Smooth muscle cell (in vitro differentiated cells): ENCODE data around the gene PAPOLG. TPM values are rescaled to one million over a fixed set of nuclear protein-coding genes. Genes with fewer than 3 reads are reported as not detected.
"Not testable (repeated sequence)": the region's sequence is repeated elsewhere in the genome, so short reads cannot be mapped to it uniquely, and the experiment has no call there.

Experiments used
- DNase-seq: peaks from one replicate; lab custom pipeline; 2025; ENCODE audit not compliant: unreplicated experiment; lab: John Stamatoyannopoulos, UW
- H2AFZ ChIP-seq: fragments of 200-600 bp; sonication (generic); 2 replicates; pipeline ENCODE4 v1.6.0; 2016; ENCODE audit warnings: antibody characterized with exemption, low read depth, mild to moderate bottlenecking
- H3F3A ChIP-seq: fragments of 200-600 bp; sonication (generic); 2 replicates; pipeline ENCODE4 v1.6.0; 2017; ENCODE audit warnings: antibody characterized with exemption, low read depth
- H3K27ac ChIP-seq: fragments of 200-600 bp; sonication (generic); 2 replicates; pipeline ENCODE4 v1.5.1; 2016; ENCODE audit warnings: low read depth, mild to moderate bottlenecking
- H3K27me3 ChIP-seq: fragments of 200-600 bp; sonication (generic); 2 replicates; pipeline ENCODE4 v1.6.1; 2016; ENCODE audit warnings: low read depth, mild to moderate bottlenecking
- H3K36me3 ChIP-seq: fragments of 200-600 bp; sonication (generic); 2 replicates; pipeline ENCODE4 v1.5.1; 2016; ENCODE audit warnings: low read depth
- H3K4me1 ChIP-seq: fragments of 200-600 bp; sonication (generic); 2 replicates; pipeline ENCODE4 v1.5.1; 2016; ENCODE audit warnings: low read depth
- H3K4me2 ChIP-seq: fragments of 200-600 bp; sonication (generic); 2 replicates; pipeline ENCODE4 v1.6.0; 2016; ENCODE audit warnings: mild to moderate bottlenecking
- H3K4me3 ChIP-seq: fragments of 200-600 bp; sonication (generic); 2 replicates; pipeline ENCODE4 v1.5.1; 2016; ENCODE audit warnings: mild to moderate bottlenecking
- H3K79me2 ChIP-seq: fragments of 200-600 bp; sonication (generic); 2 replicates; pipeline ENCODE4 v1.6.0; 2016; ENCODE audit warnings: low read depth, mild to moderate bottlenecking
- H3K9ac ChIP-seq: fragments of 200-600 bp; sonication (generic); 2 replicates; pipeline ENCODE4 v1.6.0; 2016; ENCODE audit warnings: low read depth
- H3K9me3 ChIP-seq: fragments of 200-600 bp; sonication (generic); replicated peaks from 2 replicates; pipeline ENCODE4 v1.5.1; 2016; ENCODE audit warnings: low read depth
- H4K20me1 ChIP-seq: fragments of 200-600 bp; sonication (generic); 2 replicates; pipeline ENCODE4 v1.6.0; 2016; ENCODE audit warnings: low read depth
- WGBS: methylation state at CpG from one replicate; pipeline ENCODE4 v1.1.7; 2016; ENCODE audit warnings: low lambda C conversion rate; 5-methylcytosine and 5-hydroxymethylcytosine counted together
- polyA plus RNA-seq: library from polyadenylated mRNA; unstranded; fragments of >200 nt; fragmentation: Nextera tagmentation; extraction: Ambion mirVana; gene quantifications from 2 replicates; pipeline ENCODE4 v1.2.1, GENCODE V29; 2016
- total RNA-seq: library from RNA; depleted of rRNA; stranded (reverse); fragments of >200 nt; gene quantifications from 2 replicates; pipeline ENCODE4 v1.2.3, GENCODE V29; 2014
- TF ChIP-seq, protein P1 (sequence below): fragments of 200-600 bp; sonication (generic); IDR thresholded peaks from 2 replicates; pipeline ENCODE4 v1.5.1; 2017; ENCODE audit warnings: borderline replicate concordance, mild to moderate bottlenecking, antibody characterized with exemption; ENCODE audit not compliant: insufficient read depth, poor library complexity, severe bottlenecking

The PAPOLG gene
- total and polyA plus RNA-seq, 2 experiments from 2014 or later, result 7.4 to 19.6 TPM

DNA sequence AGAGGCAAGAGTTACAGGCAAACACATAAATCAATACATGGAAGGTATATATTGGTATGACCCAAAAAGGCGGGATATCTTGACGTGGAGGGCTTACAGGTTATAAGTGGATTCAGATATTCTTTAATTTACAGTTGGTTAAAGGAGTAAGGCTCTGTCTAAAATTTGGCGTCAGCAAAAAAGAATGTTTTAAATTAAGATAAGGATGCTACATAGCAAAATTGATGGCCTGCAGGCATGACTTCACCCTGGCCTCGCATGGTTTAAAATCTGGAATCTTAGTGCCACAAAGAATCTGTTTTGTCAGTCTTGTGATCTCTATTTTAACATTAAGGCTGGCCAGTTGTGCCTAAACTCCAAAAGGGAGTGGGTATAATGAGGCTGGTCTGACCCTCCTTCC is 66.9 kb downstream of the PAPOLG start:
- TF ChIP-seq, protein P1, sequence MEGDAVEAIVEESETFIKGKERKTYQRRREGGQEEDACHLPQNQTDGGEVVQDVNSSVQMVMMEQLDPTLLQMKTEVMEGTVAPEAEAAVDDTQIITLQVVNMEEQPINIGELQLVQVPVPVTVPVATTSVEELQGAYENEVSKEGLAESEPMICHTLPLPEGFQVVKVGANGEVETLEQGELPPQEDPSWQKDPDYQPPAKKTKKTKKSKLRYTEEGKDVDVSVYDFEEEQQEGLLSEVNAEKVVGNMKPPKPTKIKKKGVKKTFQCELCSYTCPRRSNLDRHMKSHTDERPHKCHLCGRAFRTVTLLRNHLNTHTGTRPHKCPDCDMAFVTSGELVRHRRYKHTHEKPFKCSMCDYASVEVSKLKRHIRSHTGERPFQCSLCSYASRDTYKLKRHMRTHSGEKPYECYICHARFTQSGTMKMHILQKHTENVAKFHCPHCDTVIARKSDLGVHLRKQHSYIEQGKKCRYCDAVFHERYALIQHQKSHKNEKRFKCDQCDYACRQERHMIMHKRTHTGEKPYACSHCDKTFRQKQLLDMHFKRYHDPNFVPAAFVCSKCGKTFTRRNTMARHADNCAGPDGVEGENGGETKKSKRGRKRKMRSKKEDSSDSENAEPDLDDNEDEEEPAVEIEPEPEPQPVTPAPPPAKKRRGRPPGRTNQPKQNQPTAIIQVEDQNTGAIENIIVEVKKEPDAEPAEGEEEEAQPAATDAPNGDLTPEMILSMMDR, result no peak

DNA sequence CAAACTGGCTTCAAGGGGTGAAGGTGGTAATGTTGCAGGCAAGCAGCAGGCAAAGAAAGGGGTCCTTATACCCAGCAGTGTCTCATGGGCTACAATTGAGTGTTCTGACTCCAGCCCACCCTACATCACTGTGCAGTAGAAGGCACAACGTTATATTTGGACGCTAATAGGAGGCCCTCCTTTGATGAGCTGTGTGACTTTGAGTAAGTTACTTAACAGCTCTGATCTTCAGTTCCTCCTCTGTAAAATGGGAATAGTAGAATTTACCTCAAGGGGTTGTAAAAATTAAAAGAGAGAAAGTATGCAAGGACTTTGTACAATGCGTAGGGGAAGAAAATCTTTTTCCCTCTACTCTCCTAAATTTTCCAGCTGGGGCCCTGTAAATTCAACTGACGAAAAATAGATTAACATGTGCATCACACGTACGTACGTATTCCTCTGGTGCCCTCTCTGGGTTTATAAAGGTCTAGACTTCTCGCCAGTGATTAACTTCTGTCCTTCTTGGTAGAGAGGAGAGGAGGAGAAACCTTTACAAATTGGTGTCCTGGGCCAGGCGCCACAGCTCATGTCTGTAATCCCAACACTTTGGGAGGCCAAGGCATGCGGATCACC is 67.7 kb downstream of the PAPOLG start:
- Histone ChIP-seq H3K9me3 (no peaks in the 10 kb centered on the region), H2AFZ (no peak overlapping the region), H3F3A (no peaks in the 10 kb centered on the region), H3K4me1 (no peaks in the 10 kb centered on the region), H3K9ac (no peak overlapping the region), H3K79me2 (no peaks in the 10 kb centered on the region), H3K27me3 (no peaks in the 10 kb centered on the region), H3K4me2 (no peak overlapping the region), H3K4me3 (no peak overlapping the region), H3K36me3 (no peaks in the 10 kb centered on the region), H3K27ac (no peak overlapping the region), H4K20me1 (no peaks in the 10 kb centered on the region)
- DNase-seq, result no peak
- TF ChIP-seq, protein P1, result no peak
- 92% methylated on average over 10 of the region's 10 CpGs for WGBS

More for the DNA sequence above, 66.9 kb downstream of the PAPOLG start:
- Histone ChIP-seq H3K4me3 (no peak overlapping the region), H3K79me2 (no peaks in the 10 kb centered on the region), H3K9ac (no peak overlapping the region), H3K27me3 (no peaks in the 10 kb centered on the region), H3K36me3 (no peaks in the 10 kb centered on the region), H3K9me3 (no peaks in the 10 kb centered on the region), H3K4me2 (no peak overlapping the region), H3F3A (no peaks in the 10 kb centered on the region), H4K20me1 (no peaks in the 10 kb centered on the region), H2AFZ (no peak overlapping the region), H3K27ac (no peak overlapping the region), H3K4me1 (no peaks in the 10 kb centered on the region)
- DNase-seq, result no peak
- WGBS, result 59% methylated on average over 4 of the region's 4 CpGs

DNA sequence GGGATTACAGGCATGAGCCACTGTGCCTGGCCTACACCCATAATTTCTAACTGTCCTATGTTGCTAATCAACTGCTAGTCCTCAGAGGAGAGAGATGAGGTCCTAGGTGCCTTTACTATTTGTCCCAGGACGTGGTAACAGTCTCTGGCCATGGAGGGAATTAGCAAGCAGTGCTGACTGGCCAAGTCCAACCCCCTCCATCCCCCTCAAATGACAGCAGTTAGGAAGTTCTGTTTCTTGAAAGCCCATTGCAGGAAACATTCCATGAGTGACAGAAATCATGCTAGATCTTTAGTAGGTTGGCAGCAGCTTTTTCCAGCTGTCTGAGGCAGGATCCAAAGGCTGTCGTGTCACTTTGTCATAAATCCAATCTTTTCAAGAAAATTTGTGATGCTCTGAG is 69.6 kb downstream of the PAPOLG start:
- H3K4me1 ChIP-seq, result no peaks in the 10 kb centered on the region
- H3K9me3 ChIP-seq, result no peaks in the 10 kb centered on the region
- WGBS, result 72% methylated on average over 2 of the region's 2 CpGs
- no peak overlapping the region for H3K4me3 ChIP-seq
- H3F3A ChIP-seq, result no peaks in the 10 kb centered on the region
- no peak overlapping the region for H3K27ac ChIP-seq
- H3K36me3 ChIP-seq, result no peaks in the 10 kb centered on the region
- H3K4me2 ChIP-seq, result no peak overlapping the region
- H3K27me3 ChIP-seq, result no peaks in the 10 kb centered on the region
- no peaks in the 10 kb centered on the region for H4K20me1 ChIP-seq
- no peak overlapping the region for H3K9ac ChIP-seq
- H3K79me2 ChIP-seq, result no peaks in the 10 kb centered on the region
- TF ChIP-seq, protein P1, result no peak
- H2AFZ ChIP-seq, result no peak overlapping the region
- DNase-seq, result no peak

DNA sequence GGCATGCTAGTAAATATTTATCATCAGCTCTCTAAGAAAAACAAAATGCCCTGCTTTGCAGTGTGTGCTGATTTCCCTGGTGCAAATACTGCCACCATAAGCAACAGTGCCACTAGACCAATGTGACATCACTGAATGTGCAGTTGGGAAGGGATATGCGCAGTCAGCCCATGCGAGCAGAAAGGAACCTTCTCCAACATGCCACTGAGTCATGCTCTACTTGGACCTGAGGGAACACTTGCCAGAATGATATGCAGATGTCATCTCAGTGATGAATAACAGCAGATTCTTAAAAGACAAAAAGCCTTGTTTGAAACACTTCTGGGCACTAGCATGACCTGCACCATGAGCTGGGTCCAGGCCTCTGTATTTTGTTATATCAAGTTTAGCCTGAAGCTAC is 70.0 kb downstream of the PAPOLG start:
- Histone ChIP-seq H3F3A (no peaks in the 10 kb centered on the region), H3K4me3 (no peak overlapping the region), H3K4me1 (no peaks in the 10 kb centered on the region), H3K27ac (no peak overlapping the region), H2AFZ (no peak overlapping the region), H3K9me3 (no peaks in the 10 kb centered on the region), H3K9ac (no peak overlapping the region), H3K79me2 (no peaks in the 10 kb centered on the region), H4K20me1 (no peaks in the 10 kb centered on the region), H3K4me2 (no peak overlapping the region), H3K27me3 (no peaks in the 10 kb centered on the region), H3K36me3 (no peaks in the 10 kb centered on the region)
- WGBS, result 87% methylated on average over 2 of the region's 2 CpGs
- TF ChIP-seq, protein P1, result no peak
- DNase-seq, result no peak

DNA sequence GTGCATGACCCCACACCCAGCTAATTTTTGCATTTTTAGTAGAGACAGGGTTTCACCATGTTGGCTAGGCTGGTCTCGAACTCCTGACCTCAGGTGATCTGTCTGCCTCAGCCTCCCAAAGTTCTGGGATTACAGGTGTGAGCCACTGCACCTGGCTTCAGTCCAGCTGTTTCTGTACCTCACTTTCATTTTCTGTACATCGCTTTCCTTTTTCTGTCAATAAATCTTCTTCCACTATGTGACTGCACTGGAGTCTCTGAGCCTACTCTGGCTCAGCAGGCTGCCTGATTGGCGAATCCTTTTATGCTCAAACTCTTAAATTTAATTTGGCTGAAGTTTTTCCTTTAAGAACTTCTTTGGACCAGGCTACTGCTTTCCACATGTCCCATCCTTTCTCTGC is 70.8 kb downstream of the PAPOLG start:
- H3K9me3 ChIP-seq, H3K4me3 ChIP-seq, H3K79me2 ChIP-seq, H3K4me1 ChIP-seq, H3K27ac ChIP-seq, DNase-seq, H3K9ac ChIP-seq, H3K36me3 ChIP-seq, H3F3A ChIP-seq, H4K20me1 ChIP-seq, H3K27me3 ChIP-seq, H2AFZ ChIP-seq, H3K4me2 ChIP-seq: not testable (repeated sequence)
- WGBS, result 93% methylated on average over 3 of the region's 3 CpGs
